ENCODE measurements around the gene RPH3AL. TPM values are rescaled to one million over a fixed set of nuclear protein-coding genes. Genes with fewer than 3 reads are reported as not detected.

Gene RPH3AL
- total RNA-seq, 3 donors from 2014 or later (not counting 1 experiment from before 2014, with no cell fraction given), result 7.2 to 9.9 (median 7.9) TPM

GRCh38 chr17:278676-279059 lies 73.9 kb downstream of the RPH3AL start:
- no peak for TF ChIP-seq CTCF (IDR thresholded peaks at IDR 0.05)
- H3K27ac ChIP-seq (ENCODE audit: low read length), result no peak overlapping the region
- ATAC-seq, result no peak
- H3K4me3 Mint-ChIP-seq, result no peak overlapping the region
- no peaks in the 10 kb centered on the region for H3K36me3 Mint-ChIP-seq
- DNase-seq, result no peak
- 91% methylated on average over 5 of the region's 5 CpGs for WGBS (ENCODE audit: insufficient coverage)
- no peak overlapping the region for H3K27ac Mint-ChIP-seq
- H3K4me1 ChIP-seq (ENCODE audit: control insufficient read depth, insufficient read depth, low read length), result no peaks in the 10 kb centered on the region
- H3K4me3 ChIP-seq (ENCODE audit: low read length), result no peak overlapping the region
- H3K9me3 ChIP-seq (ENCODE audit: control insufficient read depth, insufficient read depth, low read length), result no peaks in the 10 kb centered on the region
- H3K27me3 ChIP-seq (ENCODE audit: control insufficient read depth, insufficient read depth, low read length), result no peaks in the 10 kb centered on the region
- H3K36me3 ChIP-seq (ENCODE audit: control insufficient read depth, insufficient read depth, low read length), result no peaks in the 10 kb centered on the region
- intact Hi-C loops (cut with micrococcal nuclease), result no loop called here
- no peaks in the 10 kb centered on the region for H3K27me3 Mint-ChIP-seq (ENCODE audit: low read depth in 2 of 2)
- no peaks in the 10 kb centered on the region for H3K9me3 Mint-ChIP-seq
- no peaks in the 10 kb centered on the region for H3K4me1 Mint-ChIP-seq

- Histone ChIP-seq H3K27me3 (ENCODE audit: control insufficient read depth, insufficient read depth, low read length) (no peaks in the 10 kb centered on the region), H3K4me3 (ENCODE audit: low read length) (no peak overlapping the region), H3K4me1 (ENCODE audit: control insufficient read depth, insufficient read depth, low read length) (no peaks in the 10 kb centered on the region), H3K36me3 (ENCODE audit: control insufficient read depth, insufficient read depth, low read length) (no peaks in the 10 kb centered on the region), H3K9me3 (ENCODE audit: control insufficient read depth, insufficient read depth, low read length) (no peaks in the 10 kb centered on the region), H3K27ac (ENCODE audit: low read length) (no peak overlapping the region)
- no peak for TF ChIP-seq CTCF (IDR thresholded peaks at IDR 0.05)
- no peaks in the 10 kb centered on the region for H3K27me3 Mint-ChIP-seq (ENCODE audit: low read depth in 2 of 2)
- DNase-seq (no peak), ATAC-seq (no peak)
- H3K4me3 Mint-ChIP-seq, result no peak overlapping the region
- 90% methylated on average over 12 of the region's 12 CpGs for WGBS (ENCODE audit: insufficient coverage)
- H3K4me1 Mint-ChIP-seq, result no peaks in the 10 kb centered on the region
- intact Hi-C loops (cut with micrococcal nuclease), result no loop called here
- H3K27ac Mint-ChIP-seq, result no peak overlapping the region
- no peaks in the 10 kb centered on the region for H3K36me3 Mint-ChIP-seq
- H3K9me3 Mint-ChIP-seq, result no peaks in the 10 kb centered on the region
Observed at GRCh38 chr17:278055-278675, 74.4 kb downstream of the RPH3AL start.

- Histone ChIP-seq H3K9me3 (ENCODE audit: control insufficient read depth, insufficient read depth, low read length) (no peaks in the 10 kb centered on the region), H3K4me1 (ENCODE audit: control insufficient read depth, insufficient read depth, low read length) (no peaks in the 10 kb centered on the region), H3K4me3 (ENCODE audit: low read length) (no peak overlapping the region), H3K36me3 (ENCODE audit: control insufficient read depth, insufficient read depth, low read length) (no peaks in the 10 kb centered on the region), H3K27me3 (ENCODE audit: control insufficient read depth, insufficient read depth, low read length) (no peaks in the 10 kb centered on the region), H3K27ac (ENCODE audit: low read length) (no peak overlapping the region)
- intact Hi-C loops (cut with micrococcal nuclease), result no loop called here
- TF ChIP-seq CTCF (IDR thresholded peaks at IDR 0.05), result no peak
- WGBS (ENCODE audit: insufficient coverage), result 94% methylated on average over 5 of the region's 5 CpGs
- no peaks in the 10 kb centered on the region for H3K27me3 Mint-ChIP-seq (ENCODE audit: low read depth in 2 of 2)
- ATAC-seq (no peak), DNase-seq (no peak)
- H3K9me3 Mint-ChIP-seq, result no peaks in the 10 kb centered on the region
- H3K27ac Mint-ChIP-seq, result no peak overlapping the region
- no peak overlapping the region for H3K4me3 Mint-ChIP-seq
- no peaks in the 10 kb centered on the region for H3K36me3 Mint-ChIP-seq
- no peaks in the 10 kb centered on the region for H3K4me1 Mint-ChIP-seq
Observed at GRCh38 chr17:274902-275301, 77.7 kb downstream of the RPH3AL start.

Measured in natural killer cell (primary cell).